CD1c-positive myeloid dendritic cell (primary cell): ENCODE results near the gene VPS11.
"Not testable (repeated sequence)": the region's sequence is repeated elsewhere in the genome, so short reads cannot be mapped to it uniquely, and the experiment has no call there.

Experiments used
- DNase-seq: peaks from one replicate; pipeline ENCODE4 v3.0.0-alpha.2; 2016; ENCODE audit errors: extremely low spot score

Gene VPS11

GRCh38 chr11:119067371-119068222 is at the start of gene VPS11:
TSS of gene VPS11 (plus strand) at chr11:119067818. CDS start at chr11:119067824, 6 bp downstream.
- DNase-seq: peak; percentile 98

- DNase-seq: peak; percentile 98
These were observed 49.3 kb upstream of the VPS11 start, which contains the start of the genes RPS25 and TRAPPC4 for GRCh38 chr11:119018074-119018938. TSS of gene RPS25 (minus strand) at chr11:119018343. CDS start at chr11:119018284, 59 bp downstream. TSS of gene TRAPPC4 (plus strand) at chr11:119018766. CDS start at chr11:119018796, 30 bp downstream.

- DNase-seq: no peak
These were observed 47.6 kb upstream of the VPS11 start for GRCh38 chr11:119019996-119020395.

GRCh38 chr11:119021631-119022030 is 46.0 kb upstream of the VPS11 start:
- DNase-seq: no peak

GRCh38 chr11:119023741-119024140 is 43.9 kb upstream of the VPS11 start:
- no peak for DNase-seq

GRCh38 chr11:119024430-119025098 is 43.1 kb upstream of the VPS11 start:
- no peak for DNase-seq

- DNase-seq: no peak
These were observed 42.5 kb upstream of the VPS11 start for GRCh38 chr11:119025099-119025473.

GRCh38 chr11:119025541-119025940 is 42.1 kb upstream of the VPS11 start:
- DNase-seq: no peak

- DNase-seq: no peak
These were observed 41.4 kb upstream of the VPS11 start for GRCh38 chr11:119025978-119026766.

GRCh38 chr11:119026970-119027369 is 40.6 kb upstream of the VPS11 start:
- no peak for DNase-seq

- DNase-seq: no peak
These were observed 39.9 kb upstream of the VPS11 start for GRCh38 chr11:119027561-119028345.

GRCh38 chr11:119028346-119029068 is 39.1 kb upstream of the VPS11 start:
- DNase-seq: no peak

GRCh38 chr11:119029069-119029339 is 38.6 kb upstream of the VPS11 start:
- DNase-seq: no peak

GRCh38 chr11:119029340-119030028 is 38.1 kb upstream of the VPS11 start:
- DNase-seq: peak; percentile 25

GRCh38 chr11:119030029-119030328 is 37.6 kb upstream of the VPS11 start:
- no peak for DNase-seq

- DNase-seq: peak; percentile 98
These were observed 37.1 kb upstream of the VPS11 start, which contains the start of gene SLC37A4 for GRCh38 chr11:119030329-119031047. TSS of gene SLC37A4 (minus strand) at chr11:119030877.

GRCh38 chr11:119031912-119032280 is 35.7 kb upstream of the VPS11 start:
- no peak for DNase-seq

GRCh38 chr11:119033421-119033820 is 34.2 kb upstream of the VPS11 start:
- not testable (repeated sequence) for DNase-seq

- DNase-seq: no peak
These were observed 32.8 kb upstream of the VPS11 start for GRCh38 chr11:119034813-119035212.
